K562 (cell line): ENCODE measurements around the gene CACTIN. TPM values are rescaled to one million over a fixed set of nuclear protein-coding genes. Genes with fewer than 3 reads are reported as not detected.

ENCODE experiments used
- ATAC-seq: fragments of 200-7000 bp; cut with Tn5 transposase; 3 replicates; pipeline ENCODE4 v1.9.1; 2020; ENCODE audit warnings: moderate library complexity
- BruUV-seq: library from RNA; stranded (reverse); fragments of 400-500 nt; replicated peaks from 2 replicates; lab custom pipeline; 2021; lab: Mats Ljungman, UMichigan
- CTCF ChIA-PET: fragments of 300-600 bp; formaldehyde crosslinking; extraction: SDS; loops from one replicate; lab custom pipeline; 2021; ENCODE audit warnings: low intra/inter-chr PET ratio; lab: Yijun Ruan, JAX
- POLR2A ChIA-PET: fragments of 300-600, 350-650 bp; sonication (Branson Sonifier 250); formaldehyde crosslinking; extraction: SDS; loops from one replicate; lab custom pipeline; 2021; ENCODE audit warnings: antibody characterized with exemption, inconsistent platforms; lab: Yijun Ruan, JAX
- DNase-seq, 4 experiments: peaks; one replicate each; pipeline versions ENCODE4 v3.0.0 to v3.0.0-alpha.2; 2011 to 2018; ENCODE audit warnings: low spot score in 3 of 4, mixed read lengths in 3 of 4; ENCODE audit errors: extremely low read depth in 1 of 4
- FAIRE-seq: peaks from 2 replicates; lab custom pipeline; 2011; peaks lifted over from hg19 to GRCh38; lab: Jason Lieb, UNC
- H2AFZ ChIP-seq: 2 replicates; pipeline ENCODE4 v1.6.0; 2011; ENCODE audit warnings: low read depth, low read length, control low read depth, inconsistent platforms
- H3K27ac ChIP-seq: fragments of 200-600 bp; 3 replicates; pipeline ENCODE4 v1.8.0; 2011; ENCODE audit warnings: low read depth, mild to moderate bottlenecking, control low read depth, inconsistent platforms, low read length, moderate library complexity, mixed read lengths; ENCODE audit errors: extremely low read depth
- H3K27me3 ChIP-seq, 2 experiments: fragments of 300-600 bp in 1 of 2; 2 replicates in 1 of 2; 3 replicates in 1 of 2; pipeline versions ENCODE4 v1.6.0 to v1.8.0; 2011; ENCODE audit warnings: inconsistent platforms in 2 of 2, low read length in 2 of 2, mild to moderate bottlenecking in 1 of 2, mixed read lengths in 1 of 2, moderate library complexity in 1 of 2; ENCODE audit not compliant: control insufficient read depth in 2 of 2, insufficient read depth in 2 of 2
- H3K36me3 ChIP-seq: fragments of 300-600 bp; 3 replicates; pipeline ENCODE4 v1.8.0; 2011; ENCODE audit warnings: mild to moderate bottlenecking, low read length, inconsistent platforms; ENCODE audit not compliant: control insufficient read depth, insufficient read depth
- H3K4me1 ChIP-seq, 2 experiments: fragments of 200-600 bp in 1 of 2; replicated peaks in 1 of 2; 2 replicates in 1 of 2; 3 replicates in 1 of 2; pipeline versions ENCODE4 v1.5.1 to v1.8.0; 2011; ENCODE audit warnings: inconsistent platforms in 2 of 2, low read length in 2 of 2, mild to moderate bottlenecking in 1 of 2, mixed read lengths in 1 of 2, moderate library complexity in 1 of 2; ENCODE audit not compliant: control insufficient read depth in 2 of 2, insufficient read depth in 2 of 2
- H3K4me2 ChIP-seq: 2 replicates; pipeline ENCODE4 v1.6.1; 2011; ENCODE audit warnings: low read length, control low read depth, inconsistent platforms, mixed read lengths; ENCODE audit not compliant: insufficient read depth
- H3K4me3 ChIP-seq: fragments of 200-600 bp; sonication (generic), shearing (Covaris generic); 2 replicates; pipeline ENCODE4 v1.5.1; 2016; ENCODE audit warnings: control low read depth, inconsistent platforms
- H3K79me2 ChIP-seq: fragments of 200-600 bp; 3 replicates; pipeline ENCODE4 v1.8.0; 2011; ENCODE audit warnings: low read length, inconsistent platforms; ENCODE audit not compliant: control insufficient read depth, insufficient read depth
- H3K9ac ChIP-seq, 2 experiments: 2 replicates each; pipeline versions ENCODE4 v1.6.0 to v1.6.1; 2011; ENCODE audit warnings: low read depth in 2 of 2, low read length in 2 of 2, control low read depth in 1 of 2, inconsistent platforms in 1 of 2, mild to moderate bottlenecking in 1 of 2, mixed read lengths in 1 of 2; ENCODE audit not compliant: insufficient read depth in 1 of 2
- H3K9me1 ChIP-seq: one replicate; pipeline ENCODE4 v1.6.0; 2011; ENCODE audit warnings: inconsistent platforms, mild to moderate bottlenecking, low read length, moderate library complexity; ENCODE audit not compliant: control insufficient read depth, insufficient read depth
- H3K9me3 ChIP-seq: replicated peaks from 2 replicates; pipeline ENCODE4 v1.5.1; 2011; ENCODE audit warnings: low read depth, low read length, inconsistent platforms; ENCODE audit not compliant: control insufficient read depth, insufficient read depth
- H4K20me1 ChIP-seq: replicated peaks from 2 replicates; pipeline ENCODE4 v1.6.1; 2011; ENCODE audit warnings: low read length, inconsistent platforms, mixed read lengths; ENCODE audit not compliant: control insufficient read depth, insufficient read depth
- ESRRA ChIP-seq: fragments of 450-650 bp; IDR thresholded peaks from 2 replicates; pipeline ENCODE4 v1.6.1; 2014; ENCODE audit warnings: low read depth, mild to moderate bottlenecking, moderate library complexity, borderline replicate concordance
- ETV6 ChIP-seq, 3 experiments: fragments of 150-350 bp in 1 of 3; sonication (generic) in 1 of 3; formaldehyde crosslinking in 1 of 3; IDR thresholded peaks; 2 replicates each; pipeline versions ENCODE4 v1.6.1 to v1.8.0; 2014 to 2022; ENCODE audit warnings: borderline replicate concordance in 2 of 3, low read depth in 2 of 3, antibody characterized with exemption in 1 of 3, low read length in 1 of 3, mild to moderate bottlenecking in 1 of 3, missing genetic modification reagents in 1 of 3
- HNRNPLL ChIP-seq: fragments of 200-400 bp; formaldehyde crosslinking; IDR thresholded peaks from 2 replicates; pipeline ENCODE4 v1.6.1; 2017; ENCODE audit warnings: low read length, low read depth, mild to moderate bottlenecking; ENCODE audit not compliant: poor library complexity, severe bottlenecking
- MAFF ChIP-seq: IDR thresholded peaks from 2 replicates; pipeline ENCODE4 v1.6.1; 2012; ENCODE audit warnings: low read length, improper control_type of control experiment
- RAD51 ChIP-seq: fragments of 450-650 bp; IDR thresholded peaks from 2 replicates; pipeline ENCODE4 v1.7.1; 2016; ENCODE audit warnings: low read depth, mild to moderate bottlenecking, borderline replicate concordance
- RBM17 ChIP-seq: fragments of 200-400 bp; formaldehyde crosslinking; IDR thresholded peaks from 2 replicates; pipeline ENCODE4 v1.6.1; 2017; ENCODE audit warnings: low read depth, mild to moderate bottlenecking, low read length, borderline replicate concordance
- RNF219 ChIP-seq: fragments of 250-450 bp; sonication (Bioruptor Pico); IDR thresholded peaks from 2 replicates; pipeline ENCODE4 v1.5.0; 2022; ENCODE audit warnings: mild to moderate bottlenecking
- SETDB1 ChIP-seq: IDR thresholded peaks from one replicate; pipeline ENCODE4 v1.6.1; 2012; ENCODE audit warnings: low read length, control low read depth, inconsistent platforms
- SIN3A ChIP-seq, 2 experiments: fragments of 150-350 bp in 1 of 2; IDR thresholded peaks; 2 replicates each; pipeline ENCODE4 v1.6.1; 2011 to 2016; ENCODE audit warnings: borderline replicate concordance in 2 of 2, low read depth in 2 of 2, low read length in 2 of 2, mild to moderate bottlenecking in 2 of 2, moderate library complexity in 2 of 2; ENCODE audit not compliant: control insufficient read depth in 1 of 2
- SRF ChIP-seq, 2 experiments: fragments of 250-450, 450-650 bp in 1 of 2; sonication (Bioruptor Pico) in 1 of 2; sonication (generic) in 1 of 2; formaldehyde crosslinking; IDR thresholded peaks; 2 replicates each; pipeline versions ENCODE4 v1.5.0 to v1.5.1; 2020 to 2022; ENCODE audit warnings: mild to moderate bottlenecking in 1 of 2, missing genetic modification reagents in 1 of 2
- SUPT5H ChIP-seq: fragments of 450-650 bp; IDR thresholded peaks from 2 replicates; pipeline ENCODE4 v1.6.1; 2016
- ZNF408 ChIP-seq: fragments of 250-450 bp; sonication (Bioruptor Pico); IDR thresholded peaks from 2 replicates; pipeline ENCODE4 v1.4.0; 2020; ENCODE audit warnings: low read depth, mild to moderate bottlenecking, moderate library complexity
- WGBS: fragments of 100-300 bp; shearing (Covaris generic); methylation state at CpG from one replicate; pipeline ENCODE4 v1.1.6; 2016; ENCODE audit warnings: low coverage, mixed read lengths; ENCODE audit not compliant: insufficient coverage; ENCODE audit errors: missing lambda C conversion rate; 5-methylcytosine and 5-hydroxymethylcytosine counted together
- in situ Hi-C: fragments of 300-500 bp; cut with MboI; formaldehyde crosslinking; loops from 4 replicates; pipeline ENCODE4 v1.15.0; 2018; ENCODE audit warnings: inconsistent platforms, mixed read lengths
- intact Hi-C: fragments of 100-400 bp; cut with micrococcal nuclease; formaldehyde crosslinking; loops from 2 replicates; pipeline ENCODE4 v1.14.2; 2022
- polyA plus RNA-seq, 8 experiments: library from polyadenylated mRNA; depleted of rRNA in 4 of 8; stranded (reverse) in 5 of 8; unstranded in 3 of 8; fragments of >200 nt; fragmentation: Nextera tagmentation in 2 of 8; fragmentation: Illumina TruSeq in 1 of 8; extraction: Ambion mirVana in 2 of 8; extraction: Trizol in 1 of 8; gene quantifications; 2 replicates each; pipeline versions ENCODE4 v1.2.1 to v1.2.3, GENCODE V29; 2011 to 2014; ENCODE audit warnings: inconsistent platforms in 1 of 8, missing spikeins in 1 of 8
- total RNA-seq, 7 experiments: library from RNA; depleted of rRNA in 6 of 7; stranded (reverse); fragments of >200 nt in 6 of 7; fragmentation: Illumina TruSeq in 2 of 7; extraction: Trizol in 2 of 7; gene quantifications; 2 replicates each; pipeline versions ENCODE4 v1.2.1 to v1.2.3, GENCODE V29; 2011 to 2021; ENCODE audit warnings: low replicate concordance in 1 of 7

Gene CACTIN
- total and polyA plus RNA-seq, 9 of the 15 experiments (the other 6 are each of a cell fraction or from before 2014, with no cell fraction given), result 0.15 to 49.2 (median 15.0) TPM

GRCh38 chr19:3622224-3622623, 4.4 kb downstream of the CACTIN start (continued):
- TF ChIP-seq ESRRA (no peak), ZNF408 (CRISPR knock-in tag) (no peak), SIN3A (IDR thresholded peaks at IDR 0.05; ENCODE audit: borderline replicate concordance in 2 of 2, control insufficient read depth in 1 of 2, low read depth in 2 of 2, low read length in 2 of 2) (no peak), MAFF (no peak), SRF (CRISPR knock-in tag; IDR thresholded peaks at IDR 0.05) (no peak), RAD51 (no peak), SETDB1 (no peak)

- CTCF ChIA-PET, result interaction anchor here (0.6 kb wide), 1 partner anchor 36 kb away, joined by 8 read pairs; no protein-coding TSS in a partner anchor
Measured at GRCh38 chr19:3621689-3622088, 4.9 kb downstream of the CACTIN start.

More at GRCh38 chr19:3621689-3622088, 4.9 kb downstream of the CACTIN start:
- Histone ChIP-seq H4K20me1 (peaks cover 11% of the 10 kb centered on the region; the same call in 1 of the 2 replicates), H3K9me3 (no peaks in the 10 kb centered on the region), H3K4me1 (peaks cover 4 to 72% of the 10 kb centered on the region in 2 experiments), H2AFZ (no peak overlapping the region), H3K36me3 (peaks cover 66% of the 10 kb centered on the region; the same call in 1 of the 3 replicates), H3K27me3 (no peaks in the 10 kb centered on the region), H3K4me2 (no peak overlapping the region), H3K9me1 (no peaks in the 10 kb centered on the region), H3K9ac (no peak overlapping the region; a peak in 1 of 4 replicates), H3K4me3 (no peak overlapping the region), H3K79me2 (peaks cover 28% of the 10 kb centered on the region), H3K27ac (no peak overlapping the region)
- intact Hi-C loops, result no loop called here
- POLR2A ChIA-PET, result interaction anchor here (0.6 to 1.0 kb wide), 4 partner anchors 10 to 66 kb away, joined by 3 read pairs; partner anchors contain the start of gene GIPC3
- ATAC-seq (no peak), DNase-seq (no peak), FAIRE-seq (no peak)
- in situ Hi-C loops, result no loop called here
- 94% methylated on average over 12 of the region's 15 CpGs for WGBS
- no peak for TF ChIP-seq HNRNPLL
- TF ChIP-seq ETV6 (IDR thresholded peaks at IDR 0.05; ENCODE audit: borderline replicate concordance in 1 of 2, low read depth in 2 of 2, low read length in 1 of 2), result no peak
- TF ChIP-seq ETV6 (CRISPR knock-in tag; IDR thresholded peaks at IDR 0.05; ENCODE audit: borderline replicate concordance), result no peak
- no peak for TF ChIP-seq RNF219
- TF ChIP-seq SUPT5H, result no peak
- no peak for TF ChIP-seq RBM17
- no TSS peak for BruUV-seq
